ENCODE measurements around the gene ANKRD40.

DNA sequence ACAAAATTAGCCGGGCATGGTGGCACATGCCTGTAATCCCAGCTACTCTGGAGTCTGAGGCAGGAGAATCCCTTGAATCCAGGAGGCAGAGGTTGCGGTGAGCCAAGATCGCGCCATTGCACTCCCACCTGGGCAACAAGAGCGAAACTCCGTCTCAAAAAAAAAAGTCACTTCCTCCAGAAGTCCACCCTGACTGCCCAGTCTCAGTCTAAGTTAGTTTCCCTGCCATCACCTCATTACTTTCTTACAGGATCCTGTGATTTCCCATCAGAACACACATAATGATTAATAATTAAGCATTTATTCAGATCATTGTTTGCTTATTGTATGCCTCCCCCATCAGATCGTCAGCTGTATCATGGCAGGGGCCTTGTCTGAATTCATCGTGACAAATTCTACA, 41.4 kb downstream of the ANKRD40 start:
- no peak for TF ChIP-seq JUND (IDR thresholded peaks at IDR 0.05; ENCODE audit: low read depth, low read length)
- TF ChIP-seq, protein P1, sequence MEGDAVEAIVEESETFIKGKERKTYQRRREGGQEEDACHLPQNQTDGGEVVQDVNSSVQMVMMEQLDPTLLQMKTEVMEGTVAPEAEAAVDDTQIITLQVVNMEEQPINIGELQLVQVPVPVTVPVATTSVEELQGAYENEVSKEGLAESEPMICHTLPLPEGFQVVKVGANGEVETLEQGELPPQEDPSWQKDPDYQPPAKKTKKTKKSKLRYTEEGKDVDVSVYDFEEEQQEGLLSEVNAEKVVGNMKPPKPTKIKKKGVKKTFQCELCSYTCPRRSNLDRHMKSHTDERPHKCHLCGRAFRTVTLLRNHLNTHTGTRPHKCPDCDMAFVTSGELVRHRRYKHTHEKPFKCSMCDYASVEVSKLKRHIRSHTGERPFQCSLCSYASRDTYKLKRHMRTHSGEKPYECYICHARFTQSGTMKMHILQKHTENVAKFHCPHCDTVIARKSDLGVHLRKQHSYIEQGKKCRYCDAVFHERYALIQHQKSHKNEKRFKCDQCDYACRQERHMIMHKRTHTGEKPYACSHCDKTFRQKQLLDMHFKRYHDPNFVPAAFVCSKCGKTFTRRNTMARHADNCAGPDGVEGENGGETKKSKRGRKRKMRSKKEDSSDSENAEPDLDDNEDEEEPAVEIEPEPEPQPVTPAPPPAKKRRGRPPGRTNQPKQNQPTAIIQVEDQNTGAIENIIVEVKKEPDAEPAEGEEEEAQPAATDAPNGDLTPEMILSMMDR (IDR thresholded peaks at IDR 0.05 in 2 of 3, conservative IDR thresholded peaks at IDR 0.05 in 1 of 3; ENCODE audit: control insufficient read depth in 2 of 3, extremely low read depth in 1 of 3, insufficient read depth in 1 of 3, low read depth in 3 of 3, low read length in 3 of 3) = no peak
- no peak for TF ChIP-seq EZH2 (IDR thresholded peaks at IDR 0.05; ENCODE audit: borderline replicate concordance, control insufficient read depth, low read depth, low read length)
